T-helper 2 cell treated with Interferon-gamma antibody and Interleukin-4, amounts not matched to agents 100 ng/mL and 5 ng/mL, for 36 hours (primary cell): ENCODE results near the gene CCDC92B. TPM values are rescaled to one million over a fixed set of nuclear protein-coding genes. Genes with fewer than 3 reads are reported as not detected.
"Not testable (repeated sequence)": the region's sequence is repeated elsewhere in the genome, so short reads cannot be mapped to it uniquely, and the experiment has no call there.

Experiments used
- intact Hi-C: fragments of 100-400 bp; cut with micrococcal nuclease; formaldehyde crosslinking; loops from one replicate; pipeline ENCODE4 v1.15.1; 2023
- total RNA-seq: library from RNA; stranded (reverse); gene quantifications from 2 replicates; pipeline ENCODE4 v1.2.3, GENCODE V29; 2022

The CCDC92B gene
- total RNA-seq, 1 donor from 2014 or later: 0.18 TPM

GRCh38 chr17:2704031-2704889 lies 45.2 kb downstream of the CCDC92B start:
- intact Hi-C loops: no loop called here

GRCh38 chr17:2703606-2704005 lies 45.8 kb downstream of the CCDC92B start:
- intact Hi-C loops: no loop called here

- intact Hi-C loops: no loop called here
Observed at GRCh38 chr17:2703181-2703580, 46.3 kb downstream of the CCDC92B start.

- intact Hi-C loops: no loop called here
Observed at GRCh38 chr17:2701996-2702741, 47.3 kb downstream of the CCDC92B start.

GRCh38 chr17:2701161-2701995 lies 48.1 kb downstream of the CCDC92B start:
- intact Hi-C loops: no loop called here

GRCh38 chr17:2700491-2701141 lies 48.8 kb downstream of the CCDC92B start:
- intact Hi-C loops: no loop called here

- intact Hi-C loops: no loop called here
Observed at GRCh38 chr17:2700030-2700490, 49.4 kb downstream of the CCDC92B start.

- intact Hi-C loops: not testable (repeated sequence)
Observed at GRCh38 chr17:2699216-2699805, 50.1 kb downstream of the CCDC92B start.

GRCh38 chr17:2697611-2698162 lies 51.8 kb downstream of the CCDC92B start:
- intact Hi-C loops: no loop called here

GRCh38 chr17:2695961-2696760 lies 53.3 kb downstream of the CCDC92B start:
- intact Hi-C loops: no loop called here

- intact Hi-C loops: no loop called here
Observed at GRCh38 chr17:2695243-2695960, 54.0 kb downstream of the CCDC92B start.

GRCh38 chr17:2694381-2695242 lies 54.8 kb downstream of the CCDC92B start:
- intact Hi-C loops: no loop called here

GRCh38 chr17:2693561-2694380 lies 55.7 kb downstream of the CCDC92B start:
- intact Hi-C loops: no loop called here

GRCh38 chr17:2692781-2693135 lies 56.7 kb downstream of the CCDC92B start:
- intact Hi-C loops: no loop called here

- intact Hi-C loops: loop anchor here (2.0 kb wide), 1 partner anchor 17 kb away; no protein-coding TSS in a partner anchor
Observed at GRCh38 chr17:2691965-2692780, 57.3 kb downstream of the CCDC92B start.
